ENCODE measurements around the gene SUMO4. TPM values are rescaled to one million over a fixed set of nuclear protein-coding genes. Genes with fewer than 3 reads are reported as not detected.

The SUMO4 gene
- total RNA-seq, 2 donors from 2014 or later = 1.3 to 1.9 TPM

GRCh38 chr6:149384464-149384863 lies 15.6 kb upstream of the SUMO4 start:
- Mint-ChIP-seq H3K4me3 (no peak overlapping the region), H3K27ac (no peak overlapping the region), H3K9me3 (no peaks in the 10 kb centered on the region), H3K27me3 (ENCODE audit: insufficient read depth) (no peaks in the 10 kb centered on the region), H3K36me3 (ENCODE audit: low read depth) (peaks cover 45% of the 10 kb centered on the region), H3K4me1 (no peaks in the 10 kb centered on the region)
- H3K27me3 ChIP-seq (ENCODE audit: control insufficient read depth, insufficient read depth, low read length, poor library complexity, severe bottlenecking) = no peaks in the 10 kb centered on the region
- H3K4me1 ChIP-seq (ENCODE audit: control insufficient read depth, insufficient read depth, low read length) = no peaks in the 10 kb centered on the region
- TF ChIP-seq CTCF (conservative IDR thresholded peaks at IDR 0.05) = no peak
- no peak for DNase-seq
- H3K36me3 ChIP-seq (ENCODE audit: control insufficient read depth, insufficient read depth, low read length) = peaks cover 74% of the 10 kb centered on the region
- H3K9ac ChIP-seq (ENCODE audit: extremely low read depth, low read length, poor library complexity, severe bottlenecking) = no peak overlapping the region
- no peaks in the 10 kb centered on the region for H3K9me3 ChIP-seq (ENCODE audit: control insufficient read depth, low read length)
- H3K4me3 ChIP-seq (ENCODE audit: low read length) = no peak overlapping the region
- H3K27ac ChIP-seq (ENCODE audit: low read depth, low read length) = no peak overlapping the region

- WGBS, 2 experiments (ENCODE audit: insufficient coverage in 1 of 2, insufficient read length in 1 of 2) = 95% methylated on average over 2 to 3 of the region's 5 CpGs
- H3K27me3 ChIP-seq (ENCODE audit: control insufficient read depth, insufficient read depth, low read length, poor library complexity, severe bottlenecking) = no peaks in the 10 kb centered on the region
- H3K9me3 ChIP-seq (ENCODE audit: control insufficient read depth, low read length) = no peaks in the 10 kb centered on the region
- H3K4me3 ChIP-seq (ENCODE audit: low read length) = no peak overlapping the region
- Mint-ChIP-seq H3K36me3 (ENCODE audit: low read depth) (peaks cover 40% of the 10 kb centered on the region), H3K4me1 (no peaks in the 10 kb centered on the region), H3K9me3 (no peaks in the 10 kb centered on the region), H3K27ac (no peak overlapping the region), H3K27me3 (ENCODE audit: insufficient read depth) (no peaks in the 10 kb centered on the region), H3K4me3 (no peak overlapping the region)
- H3K27ac ChIP-seq (ENCODE audit: low read depth, low read length) = no peak overlapping the region
- peaks cover 69% of the 10 kb centered on the region for H3K36me3 ChIP-seq (ENCODE audit: control insufficient read depth, insufficient read depth, low read length)
- H3K9ac ChIP-seq (ENCODE audit: extremely low read depth, low read length, poor library complexity, severe bottlenecking) = no peak overlapping the region
- no peak for DNase-seq
- no peaks in the 10 kb centered on the region for H3K4me1 ChIP-seq (ENCODE audit: control insufficient read depth, insufficient read depth, low read length)
- TF ChIP-seq CTCF (conservative IDR thresholded peaks at IDR 0.05) = no peak
These were observed 13.9 kb upstream of the SUMO4 start for GRCh38 chr6:149385998-149386646.

- 100% methylated on average over 1 of the region's 1 CpG for WGBS, 2 experiments (ENCODE audit: insufficient coverage in 1 of 2, insufficient read length in 1 of 2)
- H3K9me3 Mint-ChIP-seq = no peaks in the 10 kb centered on the region
- no peaks in the 10 kb centered on the region for H3K27me3 Mint-ChIP-seq (ENCODE audit: insufficient read depth)
- no peaks in the 10 kb centered on the region for H3K27me3 ChIP-seq (ENCODE audit: control insufficient read depth, insufficient read depth, low read length, poor library complexity, severe bottlenecking)
- H3K36me3 ChIP-seq (ENCODE audit: control insufficient read depth, insufficient read depth, low read length) = peaks cover 51% of the 10 kb centered on the region
- no peak for TF ChIP-seq CTCF (conservative IDR thresholded peaks at IDR 0.05)
- no peak overlapping the region for H3K27ac Mint-ChIP-seq
- no peaks in the 10 kb centered on the region for H3K4me1 ChIP-seq (ENCODE audit: control insufficient read depth, insufficient read depth, low read length)
- H3K4me3 Mint-ChIP-seq = no peak overlapping the region
- H3K9ac ChIP-seq (ENCODE audit: extremely low read depth, low read length, poor library complexity, severe bottlenecking) = no peak overlapping the region
- no peak overlapping the region for H3K4me3 ChIP-seq (ENCODE audit: low read length)
- H3K9me3 ChIP-seq (ENCODE audit: control insufficient read depth, low read length) = no peaks in the 10 kb centered on the region
- peaks cover 30% of the 10 kb centered on the region for H3K36me3 Mint-ChIP-seq (ENCODE audit: low read depth)
- H3K4me1 Mint-ChIP-seq = no peaks in the 10 kb centered on the region
- H3K27ac ChIP-seq (ENCODE audit: low read depth, low read length) = no peak overlapping the region
- DNase-seq = no peak
These were observed 12.1 kb upstream of the SUMO4 start for GRCh38 chr6:149387779-149388512.

All from endodermal cell (in vitro differentiated cells).